ENCODE data around the gene CRYZ. TPM values are rescaled to one million over a fixed set of nuclear protein-coding genes. Genes with fewer than 3 reads are reported as not detected.

Gene CRYZ
- total and polyA plus RNA-seq, 2 of the 8 experiments (the other 6 are each of a cell fraction or from before 2014, with no cell fraction given), result 20.5 to 43.8 TPM

GRCh38 chr1:74690909-74691308 lies 41.9 kb downstream of the CRYZ start:
- Histone ChIP-seq H2AK5ac (ENCODE audit: low read depth, low read length) (no peak overlapping the region), H4K8ac (ENCODE audit: extremely low read depth, insufficient read depth, low read length) (no peak overlapping the region; the same call in 1 of the 2 replicates), H3K9me3 (ENCODE audit: insufficient read depth in 2 of 2, low read depth in 1 of 2, low read length in 1 of 2) (no peaks in the 10 kb centered on the region), H3K23me2 (ENCODE audit: low read depth, low read length) (no peaks in the 10 kb centered on the region), H3K4me3 (ENCODE audit: extremely low read depth in 1 of 4, insufficient read depth in 2 of 4, low read depth in 3 of 4, low read length in 4 of 4) (no peak overlapping the region), H3K18ac (ENCODE audit: extremely low read depth, low read length) (no peak overlapping the region), H2BK120ac (replicated peaks; ENCODE audit: low read depth, low read length) (no peak overlapping the region), H3K79me1 (ENCODE audit: low read depth, low read length) (no peaks in the 10 kb centered on the region), H4K91ac (replicated peaks; ENCODE audit: insufficient read length, low read length) (no peak overlapping the region), H3K27ac (ENCODE audit: low read depth, low read length) (no peak overlapping the region), H2BK5ac (ENCODE audit: low read depth, low read length) (no peak overlapping the region), H3K36me3 (ENCODE audit: control insufficient read depth in 2 of 4, insufficient read depth in 4 of 4, low read length in 3 of 4) (no peaks in the 10 kb centered on the region), H4K5ac (ENCODE audit: insufficient read length, low read depth, low read length) (no peak overlapping the region), H2BK15ac (ENCODE audit: low read length) (no peak overlapping the region), H3K79me2 (ENCODE audit: control insufficient read depth in 1 of 2, insufficient read depth in 2 of 2, low read length in 2 of 2) (no peaks in the 10 kb centered on the region), H3K4me2 (ENCODE audit: insufficient read depth in 1 of 2, low read depth in 2 of 2, low read length in 2 of 2) (no peak overlapping the region), H4K20me1 (replicated peaks in 1 of 2; ENCODE audit: control insufficient read depth in 1 of 2, insufficient read depth in 2 of 2, low read length in 2 of 2) (no peaks in the 10 kb centered on the region), H3K4me1 (replicated peaks in 1 of 4; ENCODE audit: control insufficient read depth in 3 of 4, insufficient read depth in 4 of 4, low read length in 3 of 4) (no peaks in the 10 kb centered on the region; a peak in 2 of 7 replicates), H3K4ac (replicated peaks; ENCODE audit: insufficient read length, low read depth, low read length) (no peak overlapping the region), H3K27me3 (replicated peaks in 1 of 4; ENCODE audit: control insufficient read depth in 3 of 4, extremely low read depth in 1 of 4, insufficient read depth in 3 of 4, low read length in 3 of 4) (no peaks in the 10 kb centered on the region), H3K9ac (replicated peaks in 1 of 4; ENCODE audit: extremely low read depth in 1 of 4, low read depth in 3 of 4, low read length in 3 of 4) (no peak overlapping the region), H3K23ac (ENCODE audit: insufficient read length) (no peak overlapping the region), H2BK20ac (ENCODE audit: low read length) (no peak overlapping the region), H2BK12ac (ENCODE audit: low read depth, low read length) (no peak overlapping the region), H2AFZ (ENCODE audit: low read length) (no peak overlapping the region), H3K56ac (replicated peaks; ENCODE audit: insufficient read length, low read depth, low read length) (no peak overlapping the region), H3K14ac (ENCODE audit: insufficient read length) (no peak overlapping the region)
- ChIA-PET CTCF (ENCODE audit: partially characterized antibody) (interaction anchor here (0.6 to 2.8 kb wide), 20 partner anchors 11 to 1205 kb away, joined by 3 to 23 read pairs (median 4); partner anchors contain the start of genes CRYZ and TYW3), POLR2A (ENCODE audit: partially characterized antibody) (no interaction called here)
- FAIRE-seq (no peak), DNase-seq (ENCODE audit: low read depth in 1 of 2, low spot score in 2 of 2) (no peak)
- TF ChIP-seq SIRT6 (IDR thresholded peaks at IDR 0.05; ENCODE audit: low read length) (no peak), POLR2AphosphoS5 (IDR thresholded peaks at IDR 0.05; ENCODE audit: low read depth, low read length) (no peak), JUN (IDR thresholded peaks at IDR 0.05; ENCODE audit: low read depth, low read length) (no peak)
- WGBS, 2 experiments (ENCODE audit: extremely low coverage in 1 of 2, insufficient coverage in 1 of 2, insufficient read length in 1 of 2, insufficient replicate concordance in 2 of 2, low coverage in 1 of 2, low lambda C conversion rate in 2 of 2, missing lambda C conversion rate in 1 of 2), result 94% methylated on average over 4 of the region's 4 CpGs; no CpG with 5 or more reads in 1 of the 2 experiments
